ENCODE measurements around the gene SIM2.

The SIM2 gene

GRCh38 chr21:36716387-36716786 is 17.5 kb downstream of the SIM2 start:
- peaks cover 24 to 28% of the 10 kb centered on the region in 2 donors for H3K27me3 ChIP-seq (ENCODE audit: control insufficient read depth in 2 of 2, insufficient read depth in 2 of 2, low read length in 2 of 2)
- no peaks in the 10 kb centered on the region for H3K36me3 ChIP-seq (ENCODE audit: control insufficient read depth in 2 of 2, insufficient read depth in 2 of 2, low read length in 2 of 2)
- H3K27ac ChIP-seq (ENCODE audit: low read depth in 2 of 2, low read length in 2 of 2), result no peak overlapping the region
- H3K4me3 ChIP-seq (ENCODE audit: low read length in 2 of 2), result no peak overlapping the region
- no peaks in the 10 kb centered on the region for H3K9me3 ChIP-seq (ENCODE audit: control insufficient read depth in 2 of 2, low read length in 2 of 2)
- peaks cover 14 to 15% of the 10 kb centered on the region in 2 donors for H3K4me1 ChIP-seq (ENCODE audit: control insufficient read depth in 2 of 2, insufficient read depth in 2 of 2, low read length in 2 of 2)
- no peak overlapping the region for H3K9ac ChIP-seq (ENCODE audit: low read depth in 1 of 2, low read length in 2 of 2)

GRCh38 chr21:36716836-36717235 is 17.9 kb downstream of the SIM2 start:
- peaks cover 14 to 15% of the 10 kb centered on the region in 2 donors for H3K4me1 ChIP-seq (ENCODE audit: control insufficient read depth in 2 of 2, insufficient read depth in 2 of 2, low read length in 2 of 2)
- no peak overlapping the region for H3K9ac ChIP-seq (ENCODE audit: low read depth in 1 of 2, low read length in 2 of 2)
- H3K9me3 ChIP-seq (ENCODE audit: control insufficient read depth in 2 of 2, low read length in 2 of 2), result no peaks in the 10 kb centered on the region
- H3K27ac ChIP-seq (ENCODE audit: low read depth in 2 of 2, low read length in 2 of 2), result no peak overlapping the region
- H3K27me3 ChIP-seq (ENCODE audit: control insufficient read depth in 2 of 2, insufficient read depth in 2 of 2, low read length in 2 of 2), result peaks cover 21 to 28% of the 10 kb centered on the region in 2 donors
- H3K36me3 ChIP-seq (ENCODE audit: control insufficient read depth in 2 of 2, insufficient read depth in 2 of 2, low read length in 2 of 2), result no peaks in the 10 kb centered on the region
- H3K4me3 ChIP-seq (ENCODE audit: low read length in 2 of 2), result no peak overlapping the region

- Histone ChIP-seq H3K9me3 (ENCODE audit: control insufficient read depth in 2 of 2, low read length in 2 of 2) (no peaks in the 10 kb centered on the region), H3K36me3 (ENCODE audit: control insufficient read depth in 2 of 2, insufficient read depth in 2 of 2, low read length in 2 of 2) (no peaks in the 10 kb centered on the region), H3K27me3 (ENCODE audit: control insufficient read depth in 2 of 2, insufficient read depth in 2 of 2, low read length in 2 of 2) (peaks cover 10 to 21% of the 10 kb centered on the region in 2 donors), H3K9ac (ENCODE audit: low read depth in 1 of 2, low read length in 2 of 2) (no peak overlapping the region), H3K27ac (ENCODE audit: low read depth in 2 of 2, low read length in 2 of 2) (peak overlapping the region in 1 of 2 donors; percentile 98), H3K4me3 (ENCODE audit: low read length in 2 of 2) (no peak overlapping the region), H3K4me1 (ENCODE audit: control insufficient read depth in 2 of 2, insufficient read depth in 2 of 2, low read length in 2 of 2) (peaks cover 14 to 15% of the 10 kb centered on the region in 2 donors)
Measured at GRCh38 chr21:36717976-36718375, 19.1 kb downstream of the SIM2 start.

GRCh38 chr21:36718951-36719501 is 20.1 kb downstream of the SIM2 start:
- peak overlapping the region; percentile 70 to 72 for H3K9ac ChIP-seq (ENCODE audit: low read depth in 1 of 2, low read length in 2 of 2)
- no peaks in the 10 kb centered on the region for H3K9me3 ChIP-seq (ENCODE audit: control insufficient read depth in 2 of 2, low read length in 2 of 2)
- H3K4me1 ChIP-seq (ENCODE audit: control insufficient read depth in 2 of 2, insufficient read depth in 2 of 2, low read length in 2 of 2), result peaks cover 14 to 15% of the 10 kb centered on the region in 2 donors
- no peaks in the 10 kb centered on the region for H3K36me3 ChIP-seq (ENCODE audit: control insufficient read depth in 2 of 2, insufficient read depth in 2 of 2, low read length in 2 of 2)
- peaks cover 3 to 11% of the 10 kb centered on the region in 2 donors for H3K27me3 ChIP-seq (ENCODE audit: control insufficient read depth in 2 of 2, insufficient read depth in 2 of 2, low read length in 2 of 2)
- H3K4me3 ChIP-seq (ENCODE audit: low read length in 2 of 2), result peak overlapping the region; percentile 39 to 55
- peak overlapping the region; percentile 88 to 98 for H3K27ac ChIP-seq (ENCODE audit: low read depth in 2 of 2, low read length in 2 of 2)

- Histone ChIP-seq H3K4me3 (ENCODE audit: low read length in 2 of 2) (peak overlapping the region; percentile 39 to 55), H3K27ac (ENCODE audit: low read depth in 2 of 2, low read length in 2 of 2) (peak overlapping the region; percentile 88 to 98), H3K36me3 (ENCODE audit: control insufficient read depth in 2 of 2, insufficient read depth in 2 of 2, low read length in 2 of 2) (no peaks in the 10 kb centered on the region), H3K9ac (ENCODE audit: low read depth in 1 of 2, low read length in 2 of 2) (peak overlapping the region; percentile 70 to 72), H3K9me3 (ENCODE audit: control insufficient read depth in 2 of 2, low read length in 2 of 2) (no peaks in the 10 kb centered on the region), H3K4me1 (ENCODE audit: control insufficient read depth in 2 of 2, insufficient read depth in 2 of 2, low read length in 2 of 2) (peaks cover 14 to 15% of the 10 kb centered on the region in 2 donors), H3K27me3 (ENCODE audit: control insufficient read depth in 2 of 2, insufficient read depth in 2 of 2, low read length in 2 of 2) (peaks cover 0 to 5% of the 10 kb centered on the region in 2 donors)
Measured at GRCh38 chr21:36719614-36720013, 20.7 kb downstream of the SIM2 start.

GRCh38 chr21:36721817-36722216 is 22.9 kb downstream of the SIM2 start:
- no peak overlapping the region for H3K4me3 ChIP-seq (ENCODE audit: low read length in 2 of 2)
- H3K36me3 ChIP-seq (ENCODE audit: control insufficient read depth in 2 of 2, insufficient read depth in 2 of 2, low read length in 2 of 2), result no peaks in the 10 kb centered on the region
- H3K9me3 ChIP-seq (ENCODE audit: control insufficient read depth in 2 of 2, low read length in 2 of 2), result no peaks in the 10 kb centered on the region
- peaks cover 14 to 15% of the 10 kb centered on the region in 2 donors for H3K4me1 ChIP-seq (ENCODE audit: control insufficient read depth in 2 of 2, insufficient read depth in 2 of 2, low read length in 2 of 2)
- peaks cover 0 to 3% of the 10 kb centered on the region in 2 donors for H3K27me3 ChIP-seq (ENCODE audit: control insufficient read depth in 2 of 2, insufficient read depth in 2 of 2, low read length in 2 of 2)
- no peak overlapping the region for H3K9ac ChIP-seq (ENCODE audit: low read depth in 1 of 2, low read length in 2 of 2)
- H3K27ac ChIP-seq (ENCODE audit: low read depth in 2 of 2, low read length in 2 of 2), result no peak overlapping the region

GRCh38 chr21:36722370-36723368 is 23.8 kb downstream of the SIM2 start:
- no peaks in the 10 kb centered on the region for H3K9me3 ChIP-seq (ENCODE audit: control insufficient read depth in 2 of 2, low read length in 2 of 2)
- H3K4me1 ChIP-seq (ENCODE audit: control insufficient read depth in 2 of 2, insufficient read depth in 2 of 2, low read length in 2 of 2), result peaks cover 14 to 15% of the 10 kb centered on the region in 2 donors
- H3K9ac ChIP-seq (ENCODE audit: low read depth in 1 of 2, low read length in 2 of 2), result no peak overlapping the region
- no peak overlapping the region for H3K27ac ChIP-seq (ENCODE audit: low read depth in 2 of 2, low read length in 2 of 2)
- H3K27me3 ChIP-seq (ENCODE audit: control insufficient read depth in 2 of 2, insufficient read depth in 2 of 2, low read length in 2 of 2), result peaks cover 0 to 3% of the 10 kb centered on the region in 2 donors
- H3K36me3 ChIP-seq (ENCODE audit: control insufficient read depth in 2 of 2, insufficient read depth in 2 of 2, low read length in 2 of 2), result no peaks in the 10 kb centered on the region
- H3K4me3 ChIP-seq (ENCODE audit: low read length in 2 of 2), result no peak overlapping the region

- Histone ChIP-seq H3K4me3 (ENCODE audit: low read length in 2 of 2) (no peak overlapping the region), H3K27me3 (ENCODE audit: control insufficient read depth in 2 of 2, insufficient read depth in 2 of 2, low read length in 2 of 2) (peaks cover 0 to 3% of the 10 kb centered on the region in 2 donors), H3K27ac (ENCODE audit: low read depth in 2 of 2, low read length in 2 of 2) (no peak overlapping the region), H3K36me3 (ENCODE audit: control insufficient read depth in 2 of 2, insufficient read depth in 2 of 2, low read length in 2 of 2) (no peaks in the 10 kb centered on the region), H3K9me3 (ENCODE audit: control insufficient read depth in 2 of 2, low read length in 2 of 2) (no peaks in the 10 kb centered on the region), H3K4me1 (ENCODE audit: control insufficient read depth in 2 of 2, insufficient read depth in 2 of 2, low read length in 2 of 2) (peaks cover 14 to 15% of the 10 kb centered on the region in 2 donors), H3K9ac (ENCODE audit: low read depth in 1 of 2, low read length in 2 of 2) (no peak overlapping the region)
Measured at GRCh38 chr21:36723371-36723881, 24.5 kb downstream of the SIM2 start.

GRCh38 chr21:36724660-36725059 is 25.7 kb downstream of the SIM2 start:
- H3K27me3 ChIP-seq (ENCODE audit: control insufficient read depth in 2 of 2, insufficient read depth in 2 of 2, low read length in 2 of 2), result peaks cover 0 to 3% of the 10 kb centered on the region in 2 donors
- no peaks in the 10 kb centered on the region for H3K36me3 ChIP-seq (ENCODE audit: control insufficient read depth in 2 of 2, insufficient read depth in 2 of 2, low read length in 2 of 2)
- H3K9ac ChIP-seq (ENCODE audit: low read depth in 1 of 2, low read length in 2 of 2), result no peak overlapping the region
- H3K4me1 ChIP-seq (ENCODE audit: control insufficient read depth in 2 of 2, insufficient read depth in 2 of 2, low read length in 2 of 2), result peaks cover 5 to 6% of the 10 kb centered on the region in 2 donors
- H3K27ac ChIP-seq (ENCODE audit: low read depth in 2 of 2, low read length in 2 of 2), result no peak overlapping the region
- no peak overlapping the region for H3K4me3 ChIP-seq (ENCODE audit: low read length in 2 of 2)
- H3K9me3 ChIP-seq (ENCODE audit: control insufficient read depth in 2 of 2, low read length in 2 of 2), result no peaks in the 10 kb centered on the region
